HS-5 (cell line): ENCODE measurements around the gene SF3B5.
"Not testable (repeated sequence)": the region's sequence is repeated elsewhere in the genome, so short reads cannot be mapped to it uniquely, and the experiment has no call there.

Experiments
- DNase-seq: peaks from one replicate; pipeline ENCODE4 v3.0.0-alpha.2; 2012; ENCODE audit warnings: low read depth

The SF3B5 gene

GRCh38 chr6:144063744-144064401 is 31.5 kb downstream of the SF3B5 start:
- no peak for DNase-seq

- DNase-seq, result no peak
These were observed 32.1 kb downstream of the SF3B5 start for GRCh38 chr6:144063246-144063743.

DNA sequence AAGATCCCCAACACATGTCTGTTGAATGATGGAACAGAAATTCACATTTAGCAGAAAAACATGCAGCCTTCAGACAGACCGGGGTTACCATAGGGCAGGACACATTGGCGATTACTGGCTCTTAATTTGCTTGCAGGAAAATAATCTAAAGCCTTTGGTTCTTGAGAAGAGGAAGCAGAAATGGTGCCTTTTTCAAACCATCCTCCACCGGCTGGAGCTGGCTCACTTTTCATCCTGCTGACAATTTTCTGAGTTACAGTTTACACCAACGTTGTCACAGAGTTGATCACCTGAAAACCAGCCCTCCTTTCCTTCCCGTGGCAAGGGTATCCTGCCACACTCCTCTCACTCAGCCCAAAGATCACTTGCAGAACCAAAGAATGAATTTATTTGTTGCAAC is 32.6 kb downstream of the SF3B5 start:
- no peak for DNase-seq

GRCh38 chr6:144059139-144059538 is 36.2 kb downstream of the SF3B5 start:
- no peak for DNase-seq

GRCh38 chr6:144055121-144055931 is 40.0 kb downstream of the SF3B5 start:
- DNase-seq, result no peak

DNA sequence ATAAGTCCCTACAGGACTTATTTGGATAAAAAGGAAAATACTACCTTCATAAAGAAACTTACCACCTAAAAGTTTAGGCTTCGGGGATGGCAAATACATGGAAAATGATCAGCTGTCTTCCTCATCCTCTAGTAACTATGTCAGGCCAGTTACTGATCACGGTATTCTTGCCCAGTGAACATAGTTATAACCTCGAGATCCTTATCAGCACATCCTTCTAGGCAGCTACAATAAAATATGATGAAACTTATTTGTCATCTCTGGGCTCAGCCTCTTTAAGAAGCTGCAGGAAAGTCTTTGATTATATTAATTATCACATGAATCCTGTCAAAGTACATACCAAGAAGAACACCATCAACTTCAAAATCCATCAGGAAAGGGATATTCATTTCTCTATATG is 41.8 kb downstream of the SF3B5 start:
- DNase-seq, result no peak

- DNase-seq, result no peak
These were observed 42.9 kb downstream of the SF3B5 start for GRCh38 chr6:144052488-144052887.

DNA sequence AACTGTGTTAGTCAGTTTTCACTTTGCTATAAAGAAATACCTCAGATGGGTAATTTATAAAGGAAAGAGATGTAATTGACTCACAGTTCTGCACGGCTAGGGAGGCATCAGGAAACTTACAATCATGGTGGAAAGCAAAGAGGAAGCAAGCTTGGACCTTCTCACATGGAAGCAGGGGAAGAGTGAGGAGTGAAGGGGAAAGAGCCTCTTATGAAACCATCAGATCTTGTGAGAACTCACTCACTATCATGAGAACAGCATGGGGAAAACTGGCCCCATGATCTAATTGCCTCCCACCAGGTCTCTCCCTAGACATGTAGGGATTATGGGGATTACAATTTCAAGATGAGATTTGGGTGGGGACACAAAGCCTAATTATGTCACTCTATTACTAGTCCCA is 46.0 kb downstream of the SF3B5 start:
- DNase-seq, result no peak

GRCh38 chr6:144047688-144048087 is 47.7 kb downstream of the SF3B5 start:
- DNase-seq, result no peak

- DNase-seq, result not testable (repeated sequence)
These were observed 48.7 kb downstream of the SF3B5 start for GRCh38 chr6:144046672-144047071.

DNA sequence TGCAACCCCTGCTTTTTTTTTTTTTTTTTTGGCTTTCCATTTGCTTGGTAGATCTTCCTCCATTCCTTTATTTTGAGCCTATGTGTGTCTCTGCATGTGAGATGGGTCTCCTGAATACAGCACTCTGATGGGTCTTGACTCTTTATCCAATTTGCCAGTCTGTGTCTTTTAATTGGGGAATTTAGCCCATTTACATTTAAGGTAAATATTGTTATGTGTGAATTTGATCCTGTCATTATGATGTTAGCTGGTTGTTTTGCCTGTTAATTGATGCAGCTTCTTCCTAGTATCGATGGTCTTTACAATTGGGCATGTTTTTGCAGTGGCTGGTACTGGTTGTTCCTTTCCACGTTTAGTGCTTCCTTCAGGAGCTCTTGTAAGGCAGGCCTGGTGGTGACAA is 50.4 kb downstream of the SF3B5 start:
- not testable (repeated sequence) for DNase-seq
